GM19238 (cell line): Measurements from ENCODE around the gene MELK.
"Not testable (repeated sequence)": the region's sequence is repeated elsewhere in the genome, so short reads cannot be mapped to it uniquely, and the experiment has no call there.

ENCODE experiments used
- DNase-seq: peaks from one replicate; pipeline ENCODE4 v3.0.0; 2011; ENCODE audit warnings: low spot score; ENCODE audit not compliant: insufficient read length

MELK gene

DNA sequence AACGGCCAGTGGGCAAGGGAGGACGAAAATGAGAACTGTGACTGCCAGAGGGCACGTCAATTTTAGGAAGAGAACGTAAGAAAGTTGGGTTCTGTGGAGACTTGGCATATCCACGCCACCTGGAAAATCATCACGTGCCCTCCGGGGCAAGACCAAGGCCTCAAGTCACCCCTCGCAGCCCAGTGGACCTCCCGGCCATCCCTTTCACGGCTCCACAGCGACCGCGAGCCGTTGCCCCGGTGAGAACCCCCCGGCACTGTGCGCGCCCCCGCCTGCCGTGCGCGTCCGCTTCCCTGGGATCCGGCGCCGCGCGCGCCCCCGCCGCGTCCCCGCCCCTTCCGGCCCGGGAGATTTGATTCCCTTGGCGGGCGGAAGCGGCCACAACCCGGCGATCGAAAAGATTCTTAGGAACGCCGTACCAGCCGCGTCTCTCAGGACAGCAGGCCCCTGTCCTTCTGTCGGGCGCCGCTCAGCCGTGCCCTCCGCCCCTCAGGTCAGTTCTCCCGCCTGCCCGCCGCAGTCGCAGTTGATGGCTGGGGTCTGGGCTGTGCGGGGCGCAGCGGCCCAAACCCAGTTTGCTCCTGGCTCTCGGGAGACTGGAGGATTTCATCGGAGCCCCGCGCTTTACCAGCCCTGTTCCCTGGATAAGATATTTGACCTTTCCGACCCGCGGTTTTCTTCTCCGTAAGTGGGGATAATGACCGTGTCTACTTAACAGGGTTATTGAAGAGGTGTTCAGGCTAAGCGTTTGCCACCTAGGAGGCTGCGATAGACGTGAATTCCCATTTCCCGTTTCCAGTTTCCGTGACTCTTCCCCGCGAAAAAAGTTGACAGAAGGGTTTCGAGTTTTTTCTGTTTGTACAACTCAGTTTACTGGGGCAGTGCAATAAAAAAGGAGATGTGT is at the start of gene MELK:
MELK (plus strand) TSS at position 381 of the 904 bp plus-strand sequence. CDS start 8,787 bp downstream, outside the sequence.
- DNase-seq: peak; percentile 87

DNA sequence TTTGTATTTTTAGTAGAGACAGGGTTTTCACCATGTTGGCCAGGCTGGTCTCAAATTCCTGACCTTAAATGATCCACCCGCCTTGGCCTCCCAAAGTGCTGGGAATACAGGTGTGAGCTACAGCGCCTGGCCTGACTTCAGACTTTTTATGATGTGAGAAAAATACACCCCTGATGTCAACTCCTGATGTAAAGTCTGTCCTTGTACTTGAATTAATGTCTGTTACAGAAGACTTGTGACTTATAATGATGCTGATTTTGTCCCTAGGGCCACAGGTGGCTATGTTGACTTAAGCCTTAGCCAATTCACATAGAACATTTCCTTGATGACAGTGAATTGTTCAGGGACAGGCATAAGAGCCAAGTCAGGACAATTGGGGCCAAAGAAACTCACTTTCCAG is 42.5 kb upstream of the MELK start:
- no peak for DNase-seq

DNA sequence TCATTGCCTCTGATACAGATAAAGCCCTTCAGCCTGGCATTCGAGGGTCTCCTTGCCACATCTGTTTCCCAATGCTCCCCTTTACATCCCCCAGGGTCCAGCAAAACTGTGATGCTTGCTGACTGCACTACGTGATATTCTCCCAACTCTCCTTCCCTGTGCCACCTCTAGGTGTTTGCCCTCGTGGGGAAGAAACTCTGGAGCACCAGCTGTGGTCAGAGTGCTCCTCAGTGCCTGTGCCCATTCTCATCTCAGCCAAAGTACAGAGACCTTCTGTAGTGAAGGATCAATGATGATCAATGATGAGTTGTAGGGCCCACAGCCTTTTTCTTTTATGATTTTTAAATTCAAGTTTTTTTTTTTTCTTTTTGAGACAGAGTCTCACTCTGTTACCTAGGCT is 40.3 kb upstream of the MELK start:
- no peak for DNase-seq

DNA sequence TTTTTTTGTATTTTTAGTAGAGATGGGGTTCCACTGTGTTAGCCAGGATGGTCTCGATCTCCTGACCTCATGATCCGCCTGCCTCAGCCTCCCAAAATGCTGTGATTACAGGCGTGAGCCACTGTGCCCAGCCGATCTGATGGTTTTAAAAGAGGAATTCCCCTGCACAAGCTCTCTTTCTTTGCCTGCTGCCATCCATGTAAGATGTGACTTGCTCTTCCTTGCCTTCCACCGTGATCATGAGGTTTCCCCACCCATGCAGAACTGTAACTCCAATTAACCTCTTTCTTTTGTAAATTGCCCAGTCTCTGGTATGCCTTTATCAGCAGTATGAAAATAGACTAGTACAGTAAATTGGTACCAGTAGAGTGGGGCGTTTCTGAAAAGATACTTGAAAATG is 39.0 kb upstream of the MELK start:
- DNase-seq: not testable (repeated sequence)

DNA sequence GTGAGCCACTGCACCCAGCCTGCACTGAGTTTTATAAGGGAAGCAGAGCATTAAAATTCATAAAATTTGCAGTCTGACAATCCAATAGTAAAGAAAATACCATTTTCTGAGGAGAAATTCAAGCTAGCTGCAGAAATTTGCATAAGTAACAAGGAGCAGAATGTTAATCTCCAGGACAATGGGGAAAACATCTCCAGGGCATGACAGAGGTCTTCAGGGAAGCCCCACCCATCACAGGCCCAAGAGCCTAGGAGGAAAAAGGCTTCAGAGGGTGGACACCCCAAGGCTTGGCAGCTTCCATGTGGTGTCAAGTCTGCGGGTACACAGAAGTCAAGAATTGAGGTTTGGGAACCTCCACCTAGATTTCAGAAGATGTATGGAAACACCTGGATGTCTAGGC is 37.6 kb upstream of the MELK start:
- no peak for DNase-seq

DNA sequence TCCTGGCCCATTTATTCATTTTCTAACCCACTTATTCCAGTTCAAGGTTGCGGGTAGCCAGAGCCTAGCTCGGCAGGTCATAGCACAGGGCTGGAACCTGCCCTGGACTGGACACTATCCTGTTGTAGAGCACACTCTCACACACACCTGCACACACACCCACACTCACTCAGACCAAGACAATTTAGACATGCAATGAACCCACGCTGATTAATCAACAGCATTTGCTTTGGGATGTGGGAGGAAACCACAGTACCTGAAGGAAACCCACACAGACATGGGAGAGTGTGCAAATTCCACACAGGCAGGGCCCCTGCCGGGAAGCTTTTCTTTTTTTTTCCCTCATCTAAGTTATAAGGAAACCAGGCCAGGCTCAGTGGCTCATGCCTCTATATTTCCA is 34.8 kb upstream of the MELK start:
- DNase-seq: no peak

DNA sequence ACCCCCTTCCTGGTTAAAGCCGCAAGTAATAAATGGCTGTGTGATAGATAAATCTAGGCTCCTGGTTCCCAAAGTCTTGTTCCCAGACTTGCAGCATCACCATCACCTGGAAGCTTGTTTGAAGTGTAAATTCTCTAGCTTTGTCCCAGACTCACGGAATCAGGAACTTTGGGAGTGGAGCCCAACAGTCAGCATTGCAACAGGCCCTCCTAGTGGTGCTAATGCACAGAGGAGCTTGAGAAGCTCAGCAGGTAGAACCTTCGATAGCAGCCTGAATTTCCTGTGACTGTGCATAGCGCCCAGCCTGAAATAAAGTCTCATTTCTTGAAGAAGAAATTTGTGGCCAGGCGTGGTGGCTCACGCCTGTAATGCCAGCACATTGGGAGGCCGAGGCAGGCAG is 30.3 kb upstream of the MELK start:
- no peak for DNase-seq

DNA sequence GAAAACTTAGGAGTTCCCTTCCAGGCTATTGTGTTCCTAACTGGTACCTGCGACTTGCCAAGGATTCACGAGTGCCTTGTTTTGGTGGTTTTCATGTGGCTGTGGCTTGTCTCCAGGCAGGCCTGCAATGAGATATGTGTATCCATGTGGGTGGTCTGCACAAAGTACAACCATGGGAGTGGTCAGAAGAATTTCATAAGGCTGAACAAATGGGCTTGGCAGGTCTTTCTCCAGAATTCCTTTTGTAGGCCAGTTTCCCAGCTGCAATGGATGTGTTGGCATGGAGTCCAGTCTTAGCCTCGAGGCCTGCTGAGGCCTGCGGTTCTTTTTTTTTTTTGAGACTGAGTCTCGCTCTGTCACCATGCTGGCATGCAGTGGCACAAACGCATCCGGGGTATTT is 28.8 kb upstream of the MELK start:
- DNase-seq: no peak

DNA sequence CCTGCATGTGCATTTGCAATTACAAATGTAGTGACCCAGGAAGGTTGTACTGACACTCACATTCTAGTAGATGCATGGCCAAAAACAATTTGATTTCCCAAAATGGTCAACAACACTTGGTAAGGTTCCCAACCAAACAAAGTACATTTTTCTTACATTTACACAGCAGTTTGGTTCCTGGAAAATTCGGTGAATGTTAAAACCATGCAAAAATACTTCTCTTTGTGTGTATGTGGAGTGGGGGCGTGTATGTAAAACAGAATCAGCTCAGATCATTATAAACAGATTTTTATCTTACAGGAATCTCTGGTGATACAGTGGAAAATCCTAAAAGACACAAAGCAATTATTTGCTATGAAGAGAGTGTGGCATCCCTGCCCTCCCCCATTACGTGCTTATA is 25.1 kb upstream of the MELK start:
- DNase-seq: no peak

DNA sequence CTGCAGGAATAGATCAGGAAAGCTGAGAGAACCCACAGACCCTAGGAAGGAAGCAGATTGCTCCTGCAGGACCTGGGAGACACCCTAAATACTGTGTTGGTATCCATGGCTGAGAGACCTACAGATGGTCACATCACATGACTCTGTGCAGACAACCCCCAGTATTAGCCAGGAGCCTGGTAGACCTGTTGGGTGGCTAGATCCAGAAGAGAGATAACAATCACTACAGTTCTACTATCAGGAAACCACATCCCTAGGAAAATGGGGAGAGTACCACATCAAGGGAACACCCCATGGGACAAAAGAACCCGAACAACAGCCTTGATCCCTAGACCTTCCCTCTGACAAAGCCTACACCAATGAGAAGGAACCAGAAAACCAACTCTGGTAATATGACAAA is 24.2 kb upstream of the MELK start:
- DNase-seq: no peak

DNA sequence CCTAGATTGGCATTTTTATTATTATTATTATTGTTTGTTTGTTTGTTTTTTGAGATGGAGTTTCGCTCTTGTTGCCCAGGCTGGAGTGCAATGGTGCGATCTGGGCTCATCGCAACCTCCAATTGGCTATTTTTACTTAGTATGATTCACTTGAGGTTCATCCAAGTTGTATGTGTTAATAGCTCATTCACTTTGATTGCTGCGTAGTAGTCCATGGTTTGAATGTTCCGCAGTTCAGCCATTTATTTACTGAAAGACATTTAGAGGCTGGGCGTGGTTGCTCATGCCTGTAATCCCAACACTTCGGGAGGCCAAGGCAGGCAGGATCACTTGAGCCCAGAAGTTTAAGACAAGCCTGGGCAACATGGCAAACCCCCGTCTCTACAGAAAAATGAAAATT is 22.6 kb upstream of the MELK start:
- no peak for DNase-seq

DNA sequence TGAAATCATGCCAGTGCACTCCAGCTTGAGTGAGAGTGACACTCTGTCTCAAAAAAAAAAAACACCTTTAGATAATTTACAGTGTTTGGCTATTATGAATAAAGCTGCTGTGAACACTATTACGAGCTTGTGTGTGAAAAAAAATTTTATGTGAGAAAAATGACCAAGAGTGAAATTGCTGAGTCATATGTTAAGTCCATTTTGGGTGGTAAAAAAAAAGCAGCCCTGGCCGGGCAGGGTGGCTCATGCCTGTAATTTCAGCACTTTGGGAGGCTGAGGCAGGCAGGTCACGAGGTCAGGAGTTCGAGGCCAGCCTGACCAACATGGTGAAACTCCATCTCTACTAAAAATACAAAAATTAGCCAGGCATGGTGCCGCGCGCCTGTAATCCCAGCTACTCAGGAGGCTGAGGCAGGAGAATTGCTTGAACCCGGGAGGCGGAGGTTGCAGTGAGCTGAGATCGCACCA is 22.0 kb upstream of the MELK start:
- DNase-seq: not testable (repeated sequence)

DNA sequence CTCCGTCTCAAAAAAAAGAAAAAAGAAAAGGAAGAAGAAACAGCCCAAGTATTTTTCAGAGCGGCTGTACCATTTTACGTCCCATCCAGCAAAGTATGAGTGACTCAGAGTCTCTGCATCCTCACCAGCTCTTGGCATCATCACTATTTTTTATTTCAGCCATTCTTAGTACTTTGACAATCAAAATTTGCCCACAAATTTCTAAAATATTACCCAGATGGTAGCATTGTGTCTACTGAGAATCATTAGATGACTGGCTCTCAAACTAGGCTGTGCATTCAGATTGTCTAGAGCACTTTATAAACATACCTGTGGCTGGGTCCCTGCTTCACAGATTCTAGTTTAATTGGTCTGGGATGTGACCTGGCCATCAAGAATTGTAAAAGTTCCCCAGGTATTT is 21.6 kb upstream of the MELK start:
- no peak for DNase-seq

DNA sequence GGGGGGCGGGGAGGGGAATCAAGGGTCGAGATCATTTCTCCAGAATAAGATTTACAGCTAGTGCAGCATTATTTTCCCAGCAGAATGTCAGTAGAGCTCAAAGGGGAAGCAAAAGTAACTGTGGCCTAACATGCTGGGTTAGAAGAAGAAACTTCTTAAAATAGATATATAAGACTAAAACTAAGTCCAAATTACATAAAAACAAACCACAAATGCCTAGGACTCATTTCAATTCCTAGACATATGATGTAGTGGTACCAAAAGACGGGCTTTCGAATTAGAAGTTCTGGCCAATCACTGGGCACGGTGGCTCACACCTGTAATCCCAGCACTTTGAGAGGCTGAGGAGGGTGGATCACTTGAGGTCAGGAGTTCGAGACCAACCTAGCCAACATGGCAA is 20.8 kb upstream of the MELK start:
- DNase-seq: no peak

DNA sequence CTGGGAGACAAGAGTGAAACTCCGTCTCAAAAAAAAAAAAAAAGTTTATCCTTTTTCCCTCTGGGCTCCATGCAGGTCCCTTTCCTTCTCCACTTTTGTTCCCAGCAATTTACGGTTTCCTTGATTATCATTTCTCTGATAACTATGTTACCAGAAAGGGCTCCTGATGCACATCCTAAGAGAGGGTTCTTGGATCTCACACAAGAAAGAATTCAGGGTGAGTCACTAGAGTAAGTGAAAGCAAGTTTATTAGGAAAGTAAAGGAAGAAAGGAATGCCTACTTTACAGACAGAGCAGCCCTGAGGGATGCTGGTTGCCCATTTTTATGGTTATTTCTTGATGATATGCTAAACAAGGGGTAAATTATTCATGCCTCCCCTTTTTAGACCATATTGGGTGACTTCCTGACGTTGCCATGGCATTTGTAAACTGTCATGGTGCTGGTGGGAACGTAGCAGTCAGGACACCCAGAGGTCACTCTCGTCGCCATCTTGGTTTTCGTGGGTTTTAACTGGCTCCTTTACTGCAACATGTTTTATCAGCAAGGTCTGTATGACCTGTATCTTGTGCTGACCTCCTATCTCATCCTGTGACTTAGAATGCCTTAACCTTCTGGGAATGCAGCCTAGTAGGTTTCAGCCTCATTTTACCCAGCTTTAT is 13.5 kb upstream of the MELK start:
- DNase-seq: no peak

DNA sequence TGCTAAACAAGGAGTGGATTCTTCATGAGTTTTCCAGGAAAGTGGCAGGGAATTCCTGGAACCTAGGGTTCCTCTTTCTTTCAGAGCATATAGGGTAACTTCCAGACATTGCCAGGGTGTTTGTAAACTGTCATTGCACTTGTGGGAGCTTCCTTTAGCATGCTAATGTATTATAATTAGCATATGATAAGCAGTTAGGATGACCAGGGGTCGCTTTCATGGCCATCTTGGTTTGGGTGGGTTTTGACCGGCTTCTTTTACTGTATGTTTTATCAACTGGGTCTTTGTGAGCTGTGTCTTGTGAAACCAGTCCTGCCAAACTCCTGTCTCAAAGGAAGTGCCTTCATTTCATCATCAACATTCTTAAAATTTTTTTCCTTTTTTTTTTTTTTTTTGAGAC is 11.9 kb upstream of the MELK start:
- no peak for DNase-seq

DNA sequence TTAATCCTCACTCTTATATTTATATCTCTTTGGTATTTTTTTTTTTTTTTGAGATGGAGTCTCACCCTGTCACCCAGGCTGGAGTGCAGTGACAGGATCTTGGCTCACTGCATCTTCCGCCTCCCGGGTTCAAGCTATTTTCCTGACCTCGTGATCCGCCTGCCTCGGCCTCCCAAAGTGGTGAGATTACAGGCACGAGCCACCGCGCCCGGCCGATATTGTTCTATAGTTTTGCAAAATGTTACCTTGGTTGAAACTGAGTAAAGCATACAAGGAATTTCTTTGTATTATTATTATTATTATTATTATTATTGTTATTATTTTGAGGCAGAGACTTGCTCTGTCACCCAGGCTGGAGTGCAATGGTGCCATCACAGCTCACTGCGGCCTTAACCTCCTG is 9.9 kb upstream of the MELK start:
- not testable (repeated sequence) for DNase-seq

DNA sequence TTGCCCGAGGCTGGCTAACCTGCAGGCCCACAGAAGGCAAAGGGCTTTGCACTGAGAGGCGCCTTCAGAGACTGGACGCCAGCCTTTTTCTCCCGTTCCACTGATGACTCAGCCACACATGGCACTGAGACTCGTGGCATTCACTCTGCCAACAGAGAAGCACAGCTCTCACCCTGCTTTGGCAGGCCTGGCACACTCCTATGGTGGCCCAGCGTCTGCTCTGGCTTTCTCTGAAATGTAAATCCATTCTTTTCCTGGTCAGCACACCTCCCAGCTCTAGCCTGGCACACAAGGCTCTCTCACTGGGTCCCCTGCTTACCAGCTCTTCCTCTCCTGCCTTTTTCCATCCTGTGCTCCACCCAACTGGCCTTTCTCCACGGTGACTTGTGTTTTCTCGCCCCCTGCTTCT is 5.9 kb upstream of the MELK start:
- DNase-seq: no peak

DNA sequence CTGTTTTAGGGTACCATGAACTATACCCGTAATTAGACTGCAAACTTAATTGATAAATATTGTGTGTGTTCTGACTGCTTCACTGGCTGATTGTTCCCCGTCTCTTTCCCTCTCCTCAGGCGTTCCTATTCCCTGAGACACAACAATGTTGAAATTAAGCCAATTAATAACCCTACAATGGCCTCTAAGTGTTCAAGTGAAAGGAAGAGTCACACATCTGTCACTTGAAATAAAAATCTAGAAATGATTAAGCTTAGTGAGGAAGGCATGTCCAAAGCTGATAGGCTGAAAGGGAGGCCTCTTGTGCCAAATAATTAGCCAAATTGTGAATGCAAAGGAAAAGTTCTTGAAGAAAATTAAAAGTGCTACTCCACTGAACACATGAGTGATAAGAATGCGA is 4.0 kb upstream of the MELK start:
- DNase-seq: not testable (repeated sequence)

DNA sequence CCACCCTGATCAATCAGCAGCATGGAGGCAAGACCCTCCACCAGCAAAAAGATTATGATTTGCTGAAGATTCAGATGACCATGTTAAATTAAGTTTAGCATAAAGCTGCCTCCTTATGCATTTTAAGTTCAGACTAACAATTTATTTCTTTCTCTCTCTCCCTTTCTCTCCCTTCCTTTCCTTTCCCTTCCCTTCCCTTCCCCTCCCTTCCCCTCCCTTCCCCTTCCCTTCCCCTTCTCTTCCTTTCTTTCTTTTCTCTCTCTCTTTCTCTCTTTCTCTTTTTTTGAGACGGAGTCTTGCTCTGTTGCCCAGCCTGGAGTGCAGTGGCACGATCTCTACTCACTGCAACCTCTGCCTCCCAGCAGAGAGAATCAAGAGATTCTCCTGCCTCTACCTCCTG is 1.4 kb upstream of the MELK start:
- no peak for DNase-seq

DNA sequence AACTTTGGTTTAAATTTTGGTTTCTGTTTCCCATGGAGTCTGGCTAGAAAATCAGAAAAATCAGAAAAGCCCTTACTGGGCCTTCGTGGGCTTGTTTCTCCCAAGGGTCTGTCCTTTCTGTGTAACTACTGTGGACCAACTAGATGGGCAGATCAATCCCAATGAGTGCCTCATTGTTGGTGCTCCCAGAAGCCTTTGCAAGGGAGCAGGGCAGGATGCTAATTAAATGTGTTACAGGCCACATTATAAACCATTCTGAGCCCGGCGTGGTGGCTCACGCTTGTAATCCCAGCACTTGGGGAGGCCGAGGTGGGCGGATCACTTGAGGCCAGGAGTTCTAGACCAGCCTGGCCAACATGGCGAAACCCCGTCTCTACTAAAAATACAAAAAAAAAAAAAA is 1.4 kb downstream of the MELK start:
- DNase-seq: not testable (repeated sequence)

DNA sequence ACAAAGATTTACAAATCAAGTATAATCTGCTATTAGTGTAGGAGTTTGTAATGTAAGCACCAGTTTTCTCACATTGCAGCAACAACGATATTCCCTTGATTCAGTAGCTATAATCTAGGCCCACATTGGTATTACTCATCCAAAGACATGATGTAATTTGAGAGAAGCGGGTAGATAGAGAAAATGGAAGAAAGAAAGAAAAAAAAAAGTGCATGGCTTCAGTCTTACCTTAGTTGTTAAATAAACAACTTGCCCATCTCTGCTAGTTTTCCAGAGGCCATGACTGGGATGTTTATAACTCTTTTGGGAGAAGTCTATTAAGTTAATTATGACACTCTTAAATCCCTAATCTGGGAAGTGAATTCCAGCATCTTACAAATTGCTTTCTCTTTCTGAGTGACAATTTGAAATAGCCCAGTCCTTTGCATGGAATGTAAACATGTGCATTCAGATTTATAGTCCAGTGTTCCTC is 2.8 kb downstream of the MELK start:
- no peak for DNase-seq

DNA sequence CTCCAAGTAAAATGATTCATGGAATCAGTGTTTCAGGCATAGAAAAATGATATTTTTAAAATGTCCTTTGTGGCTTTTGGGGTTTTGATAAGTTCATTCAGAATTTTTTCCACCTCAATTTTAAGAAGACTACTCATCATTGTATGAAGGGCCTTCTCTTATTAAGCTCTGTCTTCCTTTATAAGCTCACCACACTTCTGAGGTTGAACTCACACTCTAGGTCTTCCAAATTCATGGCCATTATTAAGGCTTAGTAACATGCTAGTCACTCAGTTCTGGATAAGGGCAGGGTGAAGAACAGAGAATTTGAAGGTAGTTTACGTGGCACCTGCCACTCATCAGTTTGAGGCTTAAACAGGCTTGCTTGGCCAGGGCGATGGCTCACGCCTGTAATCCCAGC is 4.2 kb downstream of the MELK start:
- DNase-seq: no peak
